Medulla oblongata (tissue), 1 donor: ENCODE data around the gene IL32.
A peak's percentile ranks its signal among the peaks of the same experiment; 100 is the strongest.
"Not testable (repeated sequence)": the region's sequence is repeated elsewhere in the genome, so short reads cannot be mapped to it uniquely, and the experiment has no call there.

ENCODE experiments used
- DNase-seq: peaks from one replicate; pipeline ENCODE4 v3.0.0-alpha.2; 2015; ENCODE audit errors: extremely low spot score

The IL32 gene

GRCh38 chr16:3051494-3051893 lies 13.9 kb upstream of the IL32 start:
- no peak for DNase-seq

DNA sequence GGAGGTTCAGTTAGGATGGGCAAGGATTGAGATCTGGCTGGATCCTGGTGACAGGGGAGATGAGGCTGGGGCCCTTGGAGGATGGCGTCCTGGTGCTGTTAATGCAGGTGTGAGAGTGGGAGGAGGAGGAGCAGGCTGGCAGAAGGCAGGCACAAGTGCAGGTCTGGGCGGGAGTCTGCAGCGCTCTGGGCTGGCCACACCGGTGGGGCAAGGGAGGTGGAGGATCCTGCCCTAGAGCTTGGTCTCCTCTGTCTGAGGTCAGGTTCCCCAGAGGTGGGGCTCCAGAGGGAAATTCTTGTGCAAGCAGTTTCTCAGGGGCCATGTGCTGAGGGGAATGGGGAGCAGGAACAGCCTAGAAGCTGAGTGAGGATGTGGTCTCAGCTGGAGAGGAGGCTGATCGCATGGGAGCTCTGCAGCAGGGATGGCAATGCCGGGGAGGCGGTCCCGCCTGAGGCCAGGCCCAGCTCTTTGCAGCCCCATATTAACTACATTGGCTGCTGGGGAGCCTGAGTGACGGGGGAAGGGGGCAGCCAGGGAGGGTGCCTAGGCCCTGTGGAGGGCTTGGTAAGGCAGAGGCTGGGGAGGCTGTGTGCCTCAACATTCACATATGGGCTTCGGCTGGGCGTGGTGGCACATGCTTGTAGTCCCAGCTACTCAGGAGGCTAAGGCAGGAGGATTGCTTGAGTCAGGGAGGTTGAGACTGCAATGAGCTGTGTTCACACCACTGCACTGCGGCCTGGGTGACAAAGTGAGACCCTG lies 12.7 kb upstream of the IL32 start:
- not testable (repeated sequence) for DNase-seq

GRCh38 chr16:3053330-3053710 lies 12.1 kb upstream of the IL32 start:
- DNase-seq = not testable (repeated sequence)

DNA sequence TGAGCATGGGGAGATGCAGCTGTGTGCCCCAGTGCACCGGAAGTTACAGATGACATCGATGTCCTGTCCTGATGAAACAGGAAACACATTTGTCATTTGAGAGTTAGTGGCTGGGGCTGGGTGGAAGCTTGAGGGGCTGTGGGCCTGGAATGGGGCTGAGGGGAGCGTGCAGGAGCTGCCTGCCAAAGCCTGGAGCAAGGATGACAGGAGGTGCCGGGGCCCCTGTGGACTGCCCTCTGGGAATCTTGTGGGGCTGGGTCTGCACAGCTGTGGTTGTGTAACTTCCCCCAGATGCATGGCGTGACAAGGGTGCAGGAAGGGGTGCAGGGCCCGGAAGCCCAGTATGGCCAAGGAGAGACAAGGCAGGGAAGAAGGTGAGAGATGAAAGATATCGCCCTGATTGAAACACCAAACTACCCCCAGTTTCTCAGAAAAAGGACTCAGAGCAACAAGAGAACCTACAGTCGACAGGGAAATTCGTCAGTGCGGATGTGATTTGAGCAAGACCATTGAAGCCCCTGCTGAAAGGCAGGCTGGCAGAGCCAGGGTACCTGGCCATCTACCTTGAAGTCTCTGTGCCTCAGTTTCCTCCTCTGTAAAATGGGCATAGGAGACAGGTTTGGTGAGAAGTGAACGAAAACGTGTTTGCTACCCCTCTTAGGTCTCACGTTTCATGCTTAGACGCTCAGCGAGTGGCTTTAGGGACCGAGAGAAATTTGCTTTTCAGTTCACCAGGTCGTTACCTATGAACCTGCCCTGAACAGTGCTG lies 10.3 kb upstream of the IL32 start:
- DNase-seq = no peak

DNA sequence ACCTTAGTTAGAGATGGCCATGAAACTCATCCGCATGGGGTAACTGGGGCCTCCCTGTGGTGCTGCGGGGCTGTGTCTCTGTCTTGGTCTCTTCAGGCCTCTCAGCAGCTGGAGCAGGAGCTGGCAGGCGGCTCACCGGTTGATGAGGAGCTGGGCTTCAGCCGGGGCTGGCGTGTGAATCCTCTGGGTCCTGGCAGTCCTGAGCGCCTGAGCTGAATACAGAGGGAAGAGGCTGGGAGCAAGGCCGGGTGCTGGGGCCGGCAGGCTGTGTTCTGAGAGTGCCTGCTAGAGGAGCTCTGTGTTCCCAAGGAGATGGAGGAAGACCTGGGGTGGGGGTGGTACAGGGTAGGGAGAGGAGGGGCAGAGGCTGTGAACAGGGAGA lies 9.7 kb upstream of the IL32 start:
- DNase-seq = peak; percentile 17

GRCh38 chr16:3056336-3057180 lies 8.9 kb upstream of the IL32 start:
- no peak for DNase-seq

DNA sequence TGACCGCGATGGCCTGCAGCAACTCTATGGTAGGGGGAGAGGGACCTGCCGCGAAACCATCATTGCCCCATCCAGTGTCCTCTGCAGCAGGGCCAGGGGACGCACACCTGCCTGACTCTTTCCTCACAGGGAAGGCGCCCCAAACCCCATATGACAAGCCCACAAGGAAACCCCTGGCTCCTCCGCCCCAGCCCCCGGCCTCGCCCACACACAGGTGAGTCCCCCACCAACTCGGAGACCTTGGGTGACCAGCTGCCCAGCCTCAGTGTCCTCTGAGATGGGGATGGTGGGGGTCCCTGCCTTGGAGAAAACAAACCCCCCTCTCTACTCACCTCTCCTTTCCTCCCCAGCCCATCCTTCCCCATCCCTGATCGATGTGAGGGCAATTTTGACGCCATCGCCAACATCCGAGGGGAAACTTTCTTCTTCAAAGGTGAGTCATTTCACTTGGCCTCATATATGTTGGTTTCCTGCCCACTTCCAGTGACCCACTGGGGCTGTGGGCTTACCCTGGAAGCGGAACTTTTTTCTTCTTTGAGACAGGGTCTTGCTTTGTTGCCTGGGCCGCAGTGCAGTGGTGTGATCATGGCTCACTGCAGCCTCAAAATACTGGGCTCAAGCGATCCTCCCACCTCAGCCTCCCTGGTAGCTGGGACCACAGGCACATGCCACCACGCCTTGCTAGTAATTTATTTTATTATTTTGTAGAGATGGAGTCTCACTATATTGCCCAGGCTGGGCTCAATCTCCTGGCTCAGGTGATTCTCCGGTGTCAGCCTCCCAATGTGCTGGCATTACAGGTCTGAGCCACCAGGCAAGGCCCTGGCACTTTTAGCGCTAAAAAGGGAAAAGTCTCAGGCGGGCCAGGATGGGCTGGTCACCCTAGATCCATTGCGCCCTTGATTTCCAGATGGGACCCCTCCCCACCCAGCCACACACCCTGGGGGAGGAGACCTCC lies 8.0 kb upstream of the IL32 start:
- no peak for DNase-seq

DNA sequence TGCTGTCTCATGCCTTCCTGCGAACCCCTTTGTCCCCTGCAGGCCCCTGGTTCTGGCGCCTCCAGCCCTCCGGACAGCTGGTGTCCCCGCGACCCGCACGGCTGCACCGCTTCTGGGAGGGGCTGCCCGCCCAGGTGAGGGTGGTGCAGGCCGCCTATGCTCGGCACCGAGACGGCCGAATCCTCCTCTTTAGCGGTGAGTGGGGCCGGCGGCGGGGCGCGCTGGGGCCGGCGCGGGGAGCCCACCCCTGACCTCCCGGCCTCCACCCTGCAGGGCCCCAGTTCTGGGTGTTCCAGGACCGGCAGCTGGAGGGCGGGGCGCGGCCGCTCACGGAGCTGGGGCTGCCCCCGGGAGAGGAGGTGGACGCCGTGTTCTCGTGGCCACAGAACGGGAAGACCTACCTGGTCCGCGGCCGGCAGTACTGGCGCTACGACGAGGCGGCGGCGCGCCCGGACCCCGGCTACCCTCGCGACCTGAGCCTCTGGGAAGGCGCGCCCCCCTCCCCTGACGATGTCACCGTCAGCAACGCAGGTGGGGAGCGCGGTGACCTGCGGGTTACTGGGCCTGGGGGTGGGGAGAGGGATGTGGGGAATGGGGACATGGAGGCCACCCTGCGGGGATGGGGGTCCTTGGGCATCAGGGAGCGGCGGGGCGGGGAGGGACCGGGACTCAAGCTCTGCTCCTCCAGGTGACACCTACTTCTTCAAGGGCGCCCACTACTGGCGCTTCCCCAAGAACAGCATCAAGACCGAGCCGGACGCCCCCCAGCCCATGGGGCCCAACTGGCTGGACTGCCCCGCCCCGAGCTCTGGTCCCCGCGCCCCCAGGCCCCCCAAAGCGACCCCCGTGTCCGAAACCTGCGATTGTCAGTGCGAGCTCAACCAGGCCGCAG lies 7.1 kb upstream of the IL32 start:
- peak; percentile 34 for DNase-seq

DNA sequence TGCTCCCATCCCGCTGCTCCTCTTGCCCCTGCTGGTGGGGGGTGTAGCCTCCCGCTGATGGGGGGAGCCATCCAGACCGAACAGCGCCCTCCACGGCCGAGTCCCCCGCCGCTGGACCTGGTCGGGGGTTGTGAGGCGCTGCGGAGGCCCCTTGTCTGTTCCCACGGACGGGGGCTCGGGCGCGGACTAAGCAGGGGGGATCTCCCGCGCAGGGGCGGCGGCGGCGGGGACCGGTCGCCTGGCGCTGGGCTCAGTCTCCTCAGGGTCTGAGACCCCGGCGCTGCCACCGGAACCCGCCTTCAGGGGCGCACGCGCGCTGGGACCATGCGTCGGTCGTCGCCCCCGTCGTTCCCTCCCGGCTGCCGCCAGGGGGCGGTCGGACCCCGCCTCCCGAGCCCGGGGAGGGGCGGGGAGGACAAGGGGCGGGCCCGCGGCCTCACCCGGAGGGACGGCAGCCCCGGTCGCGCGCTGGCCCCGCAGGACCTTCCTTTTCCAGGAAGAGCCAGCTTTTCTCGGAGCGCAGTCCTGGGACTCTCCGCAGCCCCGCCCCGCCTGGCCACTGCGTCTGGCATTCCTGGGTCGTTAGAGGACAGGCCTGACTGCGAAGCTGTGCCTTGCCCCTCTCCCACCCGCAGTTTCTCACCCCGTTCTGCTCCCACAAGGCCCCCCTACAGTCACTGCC lies 6.3 kb upstream of the IL32 start:
- DNase-seq = peak; percentile 89

- DNase-seq = no peak
These were observed 5.7 kb upstream of the IL32 start for GRCh38 chr16:3059723-3060242.

DNA sequence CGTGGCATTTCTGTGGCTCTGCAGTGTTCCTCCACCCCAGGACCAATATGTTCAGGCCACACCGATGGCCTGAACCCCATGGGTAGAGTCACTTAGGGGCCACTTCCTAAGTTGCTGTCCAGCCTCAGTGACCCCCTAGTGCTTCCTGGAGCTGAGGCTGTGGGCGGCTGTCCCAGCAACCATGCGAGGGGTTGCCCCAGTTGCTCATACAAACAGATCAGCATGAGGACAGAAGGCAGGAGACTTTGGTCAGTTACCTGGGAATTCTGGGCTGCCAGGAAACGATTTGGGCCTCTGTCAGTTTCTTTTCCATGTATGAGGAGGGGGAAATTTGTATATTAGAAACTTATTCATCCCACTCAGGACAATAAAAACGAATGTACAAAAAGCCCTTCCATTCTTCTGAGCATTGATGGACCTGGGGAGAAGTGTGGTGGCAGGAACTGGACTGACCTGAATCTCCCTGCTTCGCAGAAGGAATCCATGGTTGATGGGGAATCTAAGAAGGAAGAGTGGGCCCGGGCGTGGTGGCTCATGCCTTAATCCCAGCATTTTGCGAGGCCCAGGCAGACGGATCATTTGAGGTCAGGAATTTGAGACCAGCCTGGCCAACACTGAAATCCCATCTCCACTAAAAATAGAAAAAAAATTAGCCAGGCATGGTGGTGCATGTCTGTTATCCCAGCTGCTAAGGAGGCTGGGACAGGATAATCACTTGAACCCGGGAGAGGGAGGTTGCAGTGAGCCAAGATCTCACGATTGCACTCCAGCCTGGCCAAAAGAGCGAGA lies 4.9 kb upstream of the IL32 start:
- DNase-seq = no peak

DNA sequence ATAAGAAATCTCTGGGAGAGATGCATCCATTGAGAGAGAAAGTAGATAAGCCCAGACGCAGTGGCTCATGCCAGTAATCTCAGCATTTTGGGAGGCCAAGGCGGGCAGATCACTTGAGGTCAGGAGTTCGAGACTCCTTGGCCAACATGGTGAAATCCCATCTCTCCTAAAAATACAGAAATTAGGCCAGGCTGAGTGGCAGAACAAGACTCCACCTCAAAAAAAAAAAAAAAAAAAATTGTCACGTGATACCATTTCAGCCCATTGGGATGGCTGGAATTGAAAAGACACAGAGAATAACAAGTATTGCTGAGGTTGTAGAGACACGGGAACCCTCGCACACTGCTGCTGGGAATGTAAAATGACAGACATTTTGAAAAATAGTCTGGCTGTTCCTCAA lies 2.9 kb upstream of the IL32 start:
- no peak for DNase-seq

DNA sequence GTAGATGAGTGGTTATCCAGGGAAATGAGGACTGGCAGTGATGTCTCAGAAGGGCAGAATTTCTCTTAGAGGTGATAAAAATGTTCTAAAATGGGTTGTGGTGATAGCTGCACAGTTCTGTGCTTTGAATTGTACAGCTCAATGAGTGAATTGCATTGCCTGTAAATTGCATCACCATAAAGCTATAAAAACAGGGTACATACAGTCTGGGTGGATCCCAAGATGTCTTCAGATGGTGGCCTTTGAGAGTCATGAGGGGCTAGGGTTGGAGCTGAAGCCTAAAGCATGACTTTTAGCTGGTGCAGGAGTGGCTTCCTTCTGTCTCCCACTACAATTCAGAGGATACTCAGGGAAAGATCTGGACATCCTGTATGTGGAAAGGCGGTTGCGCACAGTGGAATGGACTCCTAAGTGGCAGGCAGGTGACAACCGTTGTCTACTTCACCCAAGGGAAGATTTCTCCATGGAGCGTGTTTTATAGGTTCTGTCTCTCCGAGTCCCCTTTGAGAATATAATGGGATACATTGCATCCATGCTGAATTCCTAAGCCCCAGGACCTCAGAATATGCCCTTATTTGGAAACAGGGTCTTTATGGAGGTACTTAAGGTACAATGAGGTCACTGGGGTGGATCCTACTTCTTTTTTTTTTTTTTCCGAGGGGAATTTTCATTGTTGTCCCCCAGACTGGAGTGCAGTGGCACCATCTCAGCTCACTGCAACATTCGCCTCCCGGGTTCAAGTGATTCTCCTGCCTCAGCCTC lies 1.6 kb upstream of the IL32 start:
- no peak for DNase-seq

DNA sequence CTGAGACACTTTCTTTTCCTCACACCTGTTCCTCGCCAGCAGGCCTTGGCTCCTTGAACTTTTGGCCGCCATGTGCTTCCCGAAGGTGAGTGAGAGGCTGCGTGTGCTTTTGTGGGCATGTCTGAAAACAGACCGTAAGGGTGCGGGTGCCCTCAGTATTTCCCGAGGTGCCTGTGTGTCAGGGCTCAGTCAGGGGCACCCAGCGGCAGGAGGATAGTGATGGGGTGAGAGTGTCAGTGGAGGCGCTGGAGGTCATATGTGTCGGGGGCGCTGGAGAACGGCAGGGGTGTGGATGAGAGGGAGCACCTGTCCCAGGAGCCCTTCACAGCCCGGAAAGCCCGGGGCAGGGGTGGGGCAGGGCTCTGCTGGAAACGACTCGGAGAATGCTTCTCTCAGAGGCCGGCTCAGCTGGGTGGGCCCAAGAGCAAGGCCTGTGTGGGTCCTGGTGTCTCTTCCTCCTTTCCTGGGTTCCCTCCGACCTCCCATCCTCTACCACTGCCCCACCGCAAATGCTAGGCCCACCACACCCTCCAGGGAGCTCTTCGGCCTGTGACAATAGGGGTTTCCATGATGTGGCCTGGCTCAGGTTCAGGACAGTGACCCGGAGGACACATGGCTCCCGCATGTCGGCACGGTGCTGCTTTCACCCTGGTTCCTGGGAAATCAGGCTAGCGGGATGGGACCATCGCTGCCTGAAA lies 451 bp downstream of the IL32 start:
- no peak for DNase-seq

GRCh38 chr16:3066440-3066748 lies 954 bp downstream of the IL32 start:
- DNase-seq = no peak

DNA sequence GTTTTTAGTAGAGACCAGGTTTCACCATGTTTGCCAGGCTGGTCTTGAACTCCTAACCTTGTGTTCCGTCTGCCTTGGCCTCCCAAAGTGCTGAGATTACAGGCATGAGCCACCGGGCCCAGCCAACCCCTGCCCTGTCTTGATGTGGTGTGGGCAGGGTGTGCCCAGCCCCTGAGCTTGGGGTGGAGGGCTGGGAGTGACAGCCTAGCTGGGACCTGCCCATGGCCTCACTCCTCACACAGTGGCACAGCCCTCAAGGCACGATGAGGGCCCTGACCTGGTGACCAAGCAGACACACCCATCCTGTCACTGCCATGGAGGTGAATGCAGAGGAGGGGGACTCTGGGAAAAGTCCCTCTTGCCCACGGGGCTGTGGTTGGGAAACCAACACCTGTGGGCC lies 3.0 kb downstream of the IL32 start:
- no peak for DNase-seq

DNA sequence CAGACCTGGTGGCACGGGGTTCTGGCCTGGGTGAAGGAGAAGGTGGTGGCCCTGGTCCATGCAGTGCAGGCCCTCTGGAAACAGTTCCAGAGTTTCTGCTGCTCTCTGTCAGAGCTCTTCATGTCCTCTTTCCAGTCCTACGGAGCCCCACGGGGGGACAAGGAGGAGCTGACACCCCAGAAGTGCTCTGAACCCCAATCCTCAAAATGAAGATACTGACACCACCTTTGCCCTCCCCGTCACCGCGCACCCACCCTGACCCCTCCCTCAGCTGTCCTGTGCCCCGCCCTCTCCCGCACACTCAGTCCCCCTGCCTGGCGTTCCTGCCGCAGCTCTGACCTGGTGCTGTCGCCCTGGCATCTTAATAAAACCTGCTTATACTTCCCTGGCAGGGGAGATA lies 3.7 kb downstream of the IL32 start:
- DNase-seq = not testable (repeated sequence)
